DMS 273 (cell line): ENCODE results near the gene ARHGAP29.

Experiments used
- DNase-seq: peaks from one replicate; lab custom pipeline; 2025; ENCODE audit not compliant: unreplicated experiment; lab: John Stamatoyannopoulos, UW

ARHGAP29 gene

GRCh38 chr1:94126651-94127050, 110.7 kb downstream of the ARHGAP29 start:
- DNase-seq = no peak

- no peak for DNase-seq
Measured at GRCh38 chr1:94125551-94126514, 111.6 kb downstream of the ARHGAP29 start.

- no peak for DNase-seq
Measured at GRCh38 chr1:94124538-94124937, 112.8 kb downstream of the ARHGAP29 start.

- DNase-seq = no peak
Measured at GRCh38 chr1:94122201-94122970, 115.0 kb downstream of the ARHGAP29 start.
